Smooth muscle cell (in vitro differentiated cells): ENCODE results near the gene COL7A1. TPM values are rescaled to one million over a fixed set of nuclear protein-coding genes. Genes with fewer than 3 reads are reported as not detected.

ENCODE experiments used
- DNase-seq: peaks from one replicate; lab custom pipeline; 2025; ENCODE audit not compliant: unreplicated experiment; lab: John Stamatoyannopoulos, UW
- H2AFZ ChIP-seq: fragments of 200-600 bp; sonication (generic); 2 replicates; pipeline ENCODE4 v1.6.0; 2016; ENCODE audit warnings: antibody characterized with exemption, low read depth, mild to moderate bottlenecking
- H3F3A ChIP-seq: fragments of 200-600 bp; sonication (generic); 2 replicates; pipeline ENCODE4 v1.6.0; 2017; ENCODE audit warnings: antibody characterized with exemption, low read depth
- H3K27ac ChIP-seq: fragments of 200-600 bp; sonication (generic); 2 replicates; pipeline ENCODE4 v1.5.1; 2016; ENCODE audit warnings: low read depth, mild to moderate bottlenecking
- H3K27me3 ChIP-seq: fragments of 200-600 bp; sonication (generic); 2 replicates; pipeline ENCODE4 v1.6.1; 2016; ENCODE audit warnings: low read depth, mild to moderate bottlenecking
- H3K36me3 ChIP-seq: fragments of 200-600 bp; sonication (generic); 2 replicates; pipeline ENCODE4 v1.5.1; 2016; ENCODE audit warnings: low read depth
- H3K4me1 ChIP-seq: fragments of 200-600 bp; sonication (generic); 2 replicates; pipeline ENCODE4 v1.5.1; 2016; ENCODE audit warnings: low read depth
- H3K4me2 ChIP-seq: fragments of 200-600 bp; sonication (generic); 2 replicates; pipeline ENCODE4 v1.6.0; 2016; ENCODE audit warnings: mild to moderate bottlenecking
- H3K4me3 ChIP-seq: fragments of 200-600 bp; sonication (generic); 2 replicates; pipeline ENCODE4 v1.5.1; 2016; ENCODE audit warnings: mild to moderate bottlenecking
- H3K79me2 ChIP-seq: fragments of 200-600 bp; sonication (generic); 2 replicates; pipeline ENCODE4 v1.6.0; 2016; ENCODE audit warnings: low read depth, mild to moderate bottlenecking
- H3K9ac ChIP-seq: fragments of 200-600 bp; sonication (generic); 2 replicates; pipeline ENCODE4 v1.6.0; 2016; ENCODE audit warnings: low read depth
- H3K9me3 ChIP-seq: fragments of 200-600 bp; sonication (generic); replicated peaks from 2 replicates; pipeline ENCODE4 v1.5.1; 2016; ENCODE audit warnings: low read depth
- H4K20me1 ChIP-seq: fragments of 200-600 bp; sonication (generic); 2 replicates; pipeline ENCODE4 v1.6.0; 2016; ENCODE audit warnings: low read depth
- CTCF ChIP-seq: fragments of 200-600 bp; sonication (generic); IDR thresholded peaks from 2 replicates; pipeline ENCODE4 v1.5.1; 2017; ENCODE audit warnings: borderline replicate concordance, mild to moderate bottlenecking, antibody characterized with exemption; ENCODE audit not compliant: insufficient read depth, poor library complexity, severe bottlenecking
- WGBS: methylation state at CpG from one replicate; pipeline ENCODE4 v1.1.7; 2016; ENCODE audit warnings: low lambda C conversion rate; 5-methylcytosine and 5-hydroxymethylcytosine counted together
- polyA plus RNA-seq: library from polyadenylated mRNA; unstranded; fragments of >200 nt; fragmentation: Nextera tagmentation; extraction: Ambion mirVana; gene quantifications from 2 replicates; pipeline ENCODE4 v1.2.1, GENCODE V29; 2016
- total RNA-seq: library from RNA; depleted of rRNA; stranded (reverse); fragments of >200 nt; gene quantifications from 2 replicates; pipeline ENCODE4 v1.2.3, GENCODE V29; 2014

COL7A1 gene
- total and polyA plus RNA-seq, 2 experiments from 2014 or later, result 57.3 to 80.7 TPM

GRCh38 chr3:48555231-48555948, 39.7 kb downstream of the COL7A1 start:
- Histone ChIP-seq H3K9me3 (no peaks in the 10 kb centered on the region), H3K79me2 (peaks cover 49% of the 10 kb centered on the region), H3K27me3 (no peaks in the 10 kb centered on the region), H3K9ac (peak overlapping the region; percentile 47), H4K20me1 (peaks cover 58% of the 10 kb centered on the region), H3F3A (peaks cover 21% of the 10 kb centered on the region), H3K36me3 (no peaks in the 10 kb centered on the region), H3K27ac (no peak overlapping the region), H3K4me1 (peaks cover 20% of the 10 kb centered on the region), H3K4me3 (peak overlapping the region; percentile 79), H2AFZ (no peak overlapping the region), H3K4me2 (peak overlapping the region; percentile 94)
- DNase-seq, result no peak
- 61% methylated on average over 10 of the region's 10 CpGs for WGBS
- TF ChIP-seq CTCF, result no peak

- 86% methylated on average over 14 of the region's 14 CpGs for WGBS
- Histone ChIP-seq H3K9ac (no peak overlapping the region), H3F3A (peaks cover 11% of the 10 kb centered on the region), H3K27me3 (no peaks in the 10 kb centered on the region), H3K9me3 (no peaks in the 10 kb centered on the region), H3K4me1 (peaks cover 17% of the 10 kb centered on the region), H4K20me1 (peaks cover 70% of the 10 kb centered on the region), H3K4me2 (peak overlapping the region; percentile 94), H3K4me3 (no peak overlapping the region), H2AFZ (no peak overlapping the region), H3K36me3 (no peaks in the 10 kb centered on the region), H3K27ac (no peak overlapping the region), H3K79me2 (peaks cover 49% of the 10 kb centered on the region)
- no peak for DNase-seq
- TF ChIP-seq CTCF, result no peak
Observed at GRCh38 chr3:48553886-48554845, 41.0 kb downstream of the COL7A1 start.

- H3K9me3 ChIP-seq, result no peaks in the 10 kb centered on the region
- H3K27me3 ChIP-seq, result no peaks in the 10 kb centered on the region
- H2AFZ ChIP-seq, result no peak overlapping the region
- H3F3A ChIP-seq, result peaks cover 4% of the 10 kb centered on the region
- no peak for DNase-seq
- peaks cover 78% of the 10 kb centered on the region for H4K20me1 ChIP-seq
- no peak overlapping the region for H3K9ac ChIP-seq
- WGBS, result 99% methylated on average over 5 of the region's 5 CpGs
- no peak overlapping the region for H3K4me3 ChIP-seq
- H3K4me1 ChIP-seq, result peaks cover 17% of the 10 kb centered on the region
- TF ChIP-seq CTCF, result no peak
- H3K79me2 ChIP-seq, result peaks cover 49% of the 10 kb centered on the region
- H3K27ac ChIP-seq, result no peak overlapping the region
- H3K36me3 ChIP-seq, result no peaks in the 10 kb centered on the region
- no peak overlapping the region for H3K4me2 ChIP-seq
Observed at GRCh38 chr3:48553361-48553760, 41.8 kb downstream of the COL7A1 start.
